HG03103 (cell line): ENCODE data around the gene NPC2.
"Not testable (repeated sequence)": the region's sequence is repeated elsewhere in the genome, so short reads cannot be mapped to it uniquely, and the experiment has no call there.

Source experiments
- ATAC-seq: cut with Tn5 transposase; IDR thresholded peaks from one replicate; pipeline ENCODE4 v1.9.1; 2021; ENCODE audit warnings: low read depth; ENCODE audit not compliant: unreplicated experiment

NPC2 gene

DNA sequence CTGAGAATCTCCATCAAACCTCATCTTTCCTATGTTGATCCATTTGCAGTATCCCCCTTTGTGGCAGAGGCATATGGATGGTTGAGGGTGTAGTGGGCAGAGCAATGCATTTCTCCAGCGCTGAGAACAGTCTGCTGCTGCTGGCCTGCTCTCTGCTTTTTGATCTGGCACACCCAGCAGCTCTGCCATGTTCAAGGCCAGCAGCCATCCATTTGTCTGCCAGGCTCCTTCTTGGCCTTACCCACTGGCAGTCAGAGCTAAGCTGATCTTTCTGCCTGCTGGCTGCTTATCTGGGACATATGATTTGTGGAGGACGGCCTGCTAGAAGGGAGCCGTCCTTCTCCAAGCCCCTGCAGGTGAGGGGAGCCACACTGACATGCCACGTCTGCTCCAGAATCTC, 17.0 kb downstream of the NPC2 start:
- no peak for ATAC-seq

DNA sequence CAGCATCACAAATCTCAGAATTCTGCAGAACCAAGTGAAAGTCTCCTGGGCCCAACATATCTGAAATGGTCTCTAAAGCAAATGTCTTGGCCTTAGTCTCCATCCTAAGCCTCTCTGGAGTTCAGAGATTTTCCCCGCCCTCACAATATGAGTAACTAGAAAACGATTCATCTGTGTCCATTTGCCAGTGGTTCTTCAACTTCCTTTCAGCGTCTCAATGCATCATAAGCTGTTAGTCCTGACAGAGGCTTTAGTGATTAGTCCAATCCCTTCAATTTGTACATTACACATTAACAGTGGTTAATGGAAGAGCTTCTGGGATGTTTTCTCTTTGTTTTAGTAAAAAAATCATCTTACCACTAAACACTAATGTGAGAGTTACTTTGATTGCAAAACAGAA, 17.4 kb downstream of the NPC2 start:
- ATAC-seq, result no peak

DNA sequence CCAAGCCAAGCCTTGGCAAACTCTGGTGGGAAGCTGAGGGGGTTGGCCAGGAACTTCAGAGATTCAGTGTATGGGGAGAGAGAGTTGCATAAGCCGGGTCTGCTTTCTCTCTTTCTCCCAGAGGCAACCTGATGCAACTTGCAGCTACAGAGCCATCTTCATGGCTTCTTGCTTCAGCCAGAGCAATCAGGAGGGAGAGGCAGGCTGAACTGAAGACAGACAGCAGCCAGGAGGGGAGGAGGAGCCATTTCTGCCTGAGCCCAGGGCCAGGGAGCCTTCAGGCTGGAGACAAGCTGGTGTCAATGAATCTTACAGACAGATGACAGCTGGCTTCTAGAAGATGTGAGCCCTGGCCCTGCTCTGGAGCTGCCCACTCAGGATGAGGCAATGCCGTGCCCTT, 18.7 kb downstream of the NPC2 start:
- no peak for ATAC-seq

DNA sequence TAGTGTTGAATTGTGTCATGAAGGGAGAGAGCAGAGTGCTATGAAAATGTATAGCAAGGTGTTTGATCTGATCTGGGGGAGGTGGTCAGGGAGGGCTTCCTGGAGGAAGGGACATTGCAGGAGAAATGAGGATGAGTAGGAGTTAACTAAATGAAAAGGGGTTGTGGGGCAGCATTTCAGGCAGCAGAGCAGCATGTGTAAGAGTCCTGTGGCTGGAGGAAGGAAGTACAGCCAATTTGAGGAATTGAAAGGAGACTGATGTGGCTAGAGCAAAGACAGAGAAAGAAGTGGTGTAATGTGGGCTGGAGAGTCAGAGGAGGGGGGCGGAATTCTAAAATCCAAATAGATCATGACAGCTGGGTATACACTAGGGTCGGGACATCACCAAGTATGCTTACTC, 20.5 kb downstream of the NPC2 start:
- ATAC-seq, result no peak

DNA sequence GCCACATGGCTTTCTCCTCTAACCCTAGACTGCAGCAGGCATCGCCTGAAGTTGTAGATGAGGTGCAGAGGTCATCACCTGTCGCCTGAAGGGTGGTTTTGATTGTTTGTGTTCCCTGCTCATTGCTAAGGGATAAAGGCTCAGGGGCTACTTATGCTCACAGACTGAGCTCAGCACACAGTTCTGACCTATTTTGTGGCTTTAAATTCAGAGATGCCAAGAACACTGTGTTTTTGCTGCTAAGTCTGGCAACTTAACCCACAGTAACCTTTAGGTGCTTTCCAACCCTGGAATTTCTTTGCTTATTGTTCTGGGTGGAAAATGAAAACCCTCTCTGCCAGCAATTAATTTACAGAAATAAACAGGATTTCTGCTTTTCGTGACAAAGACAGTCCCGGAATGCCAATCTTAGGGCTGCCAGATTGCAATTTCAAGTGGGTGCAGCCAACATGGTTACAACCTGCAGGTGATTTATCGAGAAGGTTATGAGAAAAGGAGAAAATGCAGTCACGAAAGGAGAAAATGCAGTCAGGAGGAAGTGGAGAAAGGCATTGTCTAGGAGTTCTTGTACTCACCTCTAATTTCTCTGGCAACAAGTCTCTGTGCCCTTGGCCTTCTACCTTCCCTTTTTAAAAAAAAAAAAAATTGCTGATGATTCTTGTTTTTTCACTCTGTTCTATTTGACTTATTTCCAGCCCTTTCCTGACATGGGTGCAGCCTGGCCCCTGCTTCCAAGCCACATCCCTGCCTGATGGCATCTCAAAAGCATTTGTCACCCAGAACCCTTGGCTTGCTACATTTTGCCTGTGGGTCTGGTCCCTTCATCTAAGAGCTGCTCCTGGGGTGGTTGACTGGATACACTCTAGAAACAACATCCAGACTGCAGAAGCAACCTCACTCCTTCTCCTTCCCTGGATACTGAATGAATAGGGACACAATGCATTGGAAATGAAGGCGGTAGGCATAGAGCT, 23.3 kb downstream of the NPC2 start:
- no peak for ATAC-seq

DNA sequence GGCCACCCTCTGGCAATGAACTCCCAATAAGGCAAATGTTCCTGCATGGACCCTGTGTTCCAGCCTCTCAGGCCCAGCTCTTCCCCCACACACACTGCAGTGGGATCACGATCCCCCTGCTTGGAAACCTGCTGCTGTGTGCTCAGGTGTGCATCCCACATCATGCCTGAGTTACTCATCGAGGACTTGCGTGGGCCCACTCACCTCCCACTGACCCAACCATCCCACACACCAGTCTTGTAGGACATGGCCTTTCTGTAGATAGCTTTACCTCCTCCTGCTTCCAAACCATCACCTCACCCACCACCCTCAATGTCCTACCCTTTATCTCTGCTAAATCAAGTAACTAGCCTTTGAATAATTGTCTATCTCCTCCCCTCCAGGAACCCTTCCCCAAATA, 24.6 kb downstream of the NPC2 start:
- ATAC-seq, result no peak

DNA sequence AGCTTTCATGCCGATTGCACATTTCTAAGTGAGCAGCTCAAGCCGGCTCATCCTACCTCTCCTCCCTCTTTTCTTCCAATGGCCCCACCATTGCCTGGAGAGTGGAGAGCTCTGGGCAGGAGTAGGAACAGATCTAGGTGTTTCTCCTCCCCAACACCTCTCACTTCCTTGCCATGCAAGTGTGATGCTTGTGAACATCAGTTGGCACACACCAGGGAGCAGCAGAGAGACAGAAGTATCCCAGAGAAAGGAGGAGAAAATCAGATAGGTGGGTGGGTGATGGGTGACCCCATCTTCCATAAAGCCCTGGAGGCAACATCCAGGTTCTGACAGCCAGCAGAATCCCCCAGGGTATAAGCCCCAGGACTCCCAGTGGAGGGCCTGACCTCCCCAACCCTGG, 27.8 kb downstream of the NPC2 start:
- no peak for ATAC-seq

DNA sequence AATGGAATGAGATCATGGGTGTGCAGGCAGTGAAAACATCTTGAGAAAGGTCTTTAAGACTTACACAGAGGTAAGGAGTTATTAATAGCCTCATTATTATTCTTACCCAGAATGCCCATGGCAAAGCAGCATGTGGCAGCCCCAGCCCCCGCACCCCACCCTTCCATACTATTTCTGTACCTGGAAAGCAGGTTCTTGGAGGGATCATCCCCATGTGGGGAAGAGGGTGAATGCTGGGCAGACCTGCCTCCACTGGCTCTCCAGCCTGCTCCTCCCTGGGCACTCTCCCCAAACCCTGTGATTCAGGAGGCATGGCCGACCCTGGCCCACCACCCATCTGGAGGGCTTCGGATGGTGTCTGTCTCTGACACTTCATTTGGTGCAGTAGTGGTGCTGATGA, 28.3 kb downstream of the NPC2 start:
- no peak for ATAC-seq

DNA sequence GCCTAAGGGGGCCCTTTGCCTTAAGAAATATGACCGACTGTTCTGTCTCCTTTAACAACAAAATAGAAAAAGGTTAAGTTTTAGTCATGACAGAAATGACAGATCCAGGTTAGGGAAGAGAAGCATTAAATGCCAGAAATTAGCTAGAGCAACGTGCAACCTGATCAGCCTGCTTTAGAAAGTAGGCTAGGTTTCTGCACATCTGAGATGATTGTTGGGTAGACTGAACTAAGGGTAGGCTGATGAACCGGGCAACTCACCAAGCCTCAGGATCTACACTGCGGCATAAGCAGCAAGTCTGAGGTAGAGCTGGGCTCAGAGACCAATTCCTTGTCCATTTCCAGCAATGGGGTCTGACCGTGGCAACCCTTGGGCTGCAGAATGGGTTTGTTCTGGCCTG, 29.4 kb downstream of the NPC2 start:
- ATAC-seq, result no peak

DNA sequence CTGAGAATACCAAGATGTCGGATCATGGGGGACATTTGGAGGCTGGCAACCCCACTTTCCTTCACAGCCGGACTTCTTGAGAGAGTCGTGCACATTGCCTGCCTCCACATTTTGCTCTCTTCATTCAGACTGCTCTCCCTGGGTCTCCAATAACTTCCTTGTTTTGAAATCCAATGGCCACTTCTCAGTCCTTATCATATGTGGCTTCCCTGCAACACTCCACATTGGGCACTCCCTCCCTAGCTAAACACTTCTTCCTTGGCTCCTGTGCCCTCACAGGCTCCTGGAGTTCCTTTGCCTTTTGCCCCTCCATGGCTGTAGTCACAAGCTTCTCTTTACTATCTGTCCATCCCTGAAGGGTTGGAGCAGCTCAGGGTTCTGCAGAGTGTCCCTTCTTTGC, 30.1 kb downstream of the NPC2 start:
- ATAC-seq, result no peak

DNA sequence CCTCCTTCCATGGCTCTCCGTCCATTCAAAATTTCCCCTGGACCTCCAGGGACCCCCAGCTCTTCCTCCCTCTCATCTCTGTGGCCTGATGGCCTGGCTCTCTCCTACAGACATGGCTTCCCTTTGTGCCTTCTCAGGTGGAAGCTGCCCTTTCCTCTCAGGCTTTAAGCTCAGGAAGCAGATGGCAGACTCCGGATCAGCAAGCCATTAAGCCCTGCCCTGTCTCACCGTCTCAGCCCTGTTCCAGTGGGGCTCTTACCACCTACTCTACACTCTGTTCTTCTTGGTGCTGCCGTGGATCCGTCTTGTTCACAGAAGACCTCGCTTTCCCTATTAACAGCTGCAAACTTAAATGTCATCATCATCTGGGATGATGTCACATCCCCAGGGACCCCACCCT, 33.1 kb downstream of the NPC2 start:
- ATAC-seq, result no peak

DNA sequence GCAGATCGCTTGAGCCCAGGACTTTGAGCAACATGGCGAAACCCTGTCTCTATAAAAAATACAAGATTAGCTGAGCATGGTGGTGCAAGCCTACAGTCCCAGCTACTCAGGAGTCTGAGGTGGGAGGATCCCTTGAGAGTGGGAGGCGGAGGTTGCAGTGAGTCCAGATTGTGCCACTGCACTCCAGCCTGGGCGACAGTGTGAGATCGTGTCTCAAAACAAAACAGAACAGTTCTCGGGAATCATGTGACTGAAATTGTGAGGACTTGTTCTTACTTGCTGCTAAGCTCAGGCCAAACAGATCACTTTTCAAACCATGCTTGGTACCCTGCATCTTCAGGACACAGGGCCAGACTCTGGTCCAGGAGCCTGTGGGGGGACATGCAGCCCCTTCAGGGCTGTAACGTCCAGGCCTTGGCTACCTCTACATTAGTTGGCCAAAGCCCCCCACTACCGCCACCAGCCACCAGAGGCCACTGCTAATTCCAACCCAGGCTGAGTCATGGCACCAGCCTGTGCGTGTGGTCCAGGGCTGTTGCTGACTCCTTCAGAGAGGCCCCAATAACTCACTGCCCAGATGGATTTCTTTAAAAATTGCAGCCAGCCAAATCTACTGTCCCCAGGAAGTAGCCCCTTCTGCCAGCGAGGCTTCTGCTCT, 33.7 kb downstream of the NPC2 start:
- no peak for ATAC-seq

DNA sequence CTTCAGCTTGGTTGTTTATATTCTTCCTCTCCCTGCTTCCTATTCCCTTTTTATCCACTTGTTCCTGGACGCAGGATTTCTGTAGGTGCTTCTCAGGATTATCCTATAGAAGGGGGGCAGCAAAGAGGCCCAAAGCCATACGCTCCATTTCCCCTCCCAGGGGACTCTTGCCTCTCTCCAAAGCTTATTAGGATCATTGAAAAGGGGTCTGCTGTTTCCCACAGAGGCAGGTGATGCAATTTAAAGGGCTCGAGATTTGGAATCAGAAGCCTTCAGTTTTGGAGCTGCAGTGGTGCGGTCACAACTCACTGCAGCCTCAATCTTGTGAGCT, 35.6 kb downstream of the NPC2 start:
- no peak for ATAC-seq

DNA sequence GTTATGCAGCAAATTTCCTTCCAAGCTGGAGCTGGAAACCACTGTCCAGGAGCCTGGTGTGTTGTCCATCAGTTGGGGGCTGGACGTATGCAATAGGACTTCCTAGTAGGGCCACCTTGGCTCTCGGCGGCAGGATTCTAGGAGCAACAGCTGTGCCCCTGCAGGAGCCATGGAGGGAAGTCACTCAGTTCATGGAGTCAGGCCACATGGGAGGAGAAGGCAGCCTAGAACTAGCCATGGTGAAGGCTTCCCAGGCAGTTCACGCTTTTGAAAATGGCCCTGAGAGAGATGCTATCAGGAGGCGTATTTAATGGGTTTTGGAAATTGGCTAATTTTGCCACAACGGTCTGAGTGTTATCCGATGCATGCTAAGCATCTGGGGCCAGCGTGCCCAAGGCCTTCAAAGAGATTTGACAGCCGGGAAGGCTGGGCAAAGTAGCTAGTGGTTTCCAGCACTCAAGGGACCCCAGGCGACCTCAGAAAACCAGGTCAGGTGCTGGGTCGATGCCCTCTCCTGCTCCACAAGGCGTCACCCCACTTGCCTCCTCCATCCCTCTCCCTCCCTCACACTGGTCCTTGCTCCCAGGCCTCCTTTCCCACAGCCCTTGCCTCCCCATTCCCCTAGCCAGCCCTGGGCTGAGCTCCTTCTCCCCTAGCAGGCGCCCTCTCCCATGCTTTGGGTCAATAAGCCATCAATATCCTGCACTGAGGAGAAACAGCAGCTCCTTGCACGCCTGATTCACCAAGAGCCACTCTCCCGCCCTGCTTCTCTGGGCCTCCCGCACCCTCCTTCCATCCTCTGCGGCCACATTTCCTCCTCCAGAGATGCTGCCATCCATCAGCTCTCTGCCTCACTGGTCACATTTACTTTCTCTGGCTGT, 36.2 kb downstream of the NPC2 start:
- ATAC-seq, result no peak

DNA sequence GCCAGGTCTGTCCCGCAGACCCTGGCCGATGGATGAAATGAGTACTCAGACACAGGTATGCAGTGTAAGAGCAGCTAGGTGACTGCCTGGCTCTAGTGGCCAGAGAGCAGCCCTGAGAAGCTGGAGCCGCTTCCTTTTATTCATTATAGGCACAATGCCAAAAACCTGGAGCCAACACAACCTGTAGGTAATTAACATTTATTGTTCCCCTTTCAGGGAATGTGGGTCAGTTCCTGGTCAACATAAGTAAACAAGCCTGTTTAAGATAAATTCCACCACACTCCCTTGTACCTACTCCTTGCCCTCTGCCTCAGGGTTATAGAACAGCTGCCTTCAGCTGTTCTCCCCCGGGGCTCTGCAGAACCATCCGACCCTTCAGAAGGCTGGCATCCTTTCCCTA, 38.7 kb downstream of the NPC2 start:
- not testable (repeated sequence) for ATAC-seq

DNA sequence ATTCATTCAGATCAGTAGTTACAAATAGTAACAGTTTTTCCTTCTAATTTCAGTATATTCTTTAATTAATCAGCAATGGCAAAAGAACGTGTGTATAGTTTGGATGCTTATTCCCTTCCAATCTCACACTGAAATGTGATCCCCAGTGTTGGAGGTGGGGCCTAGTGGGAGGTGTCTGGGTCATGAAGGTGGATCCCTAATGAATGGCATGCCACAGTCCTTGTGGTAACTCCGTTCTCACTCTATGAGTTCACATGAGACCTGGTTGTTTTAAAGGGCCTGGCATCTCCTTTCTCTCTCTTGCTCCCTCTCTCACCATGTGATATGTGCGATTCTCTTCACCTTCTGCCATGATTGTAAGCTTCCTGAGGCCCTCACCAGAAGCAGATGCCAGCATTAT, 48.2 kb downstream of the NPC2 start:
- no peak for ATAC-seq

DNA sequence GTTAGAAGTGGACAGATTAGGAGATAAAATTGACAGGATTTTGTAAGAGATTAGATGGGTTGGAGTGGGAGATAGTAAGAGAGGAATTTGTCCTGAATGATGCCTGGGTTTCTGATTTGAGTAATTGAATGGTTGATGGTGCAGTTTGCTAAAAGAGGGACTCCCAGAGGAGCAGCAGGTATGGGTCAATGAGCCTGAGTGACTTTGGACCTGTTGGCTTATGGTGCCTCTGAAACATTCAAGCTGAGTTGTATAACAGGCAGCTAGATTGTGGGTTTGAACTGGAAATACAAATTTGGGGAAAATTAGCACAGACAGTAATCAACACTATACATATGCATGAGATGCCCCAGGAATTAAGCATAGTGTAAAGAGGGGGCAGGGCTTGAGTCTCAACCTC, 50.3 kb downstream of the NPC2 start:
- no peak for ATAC-seq

DNA sequence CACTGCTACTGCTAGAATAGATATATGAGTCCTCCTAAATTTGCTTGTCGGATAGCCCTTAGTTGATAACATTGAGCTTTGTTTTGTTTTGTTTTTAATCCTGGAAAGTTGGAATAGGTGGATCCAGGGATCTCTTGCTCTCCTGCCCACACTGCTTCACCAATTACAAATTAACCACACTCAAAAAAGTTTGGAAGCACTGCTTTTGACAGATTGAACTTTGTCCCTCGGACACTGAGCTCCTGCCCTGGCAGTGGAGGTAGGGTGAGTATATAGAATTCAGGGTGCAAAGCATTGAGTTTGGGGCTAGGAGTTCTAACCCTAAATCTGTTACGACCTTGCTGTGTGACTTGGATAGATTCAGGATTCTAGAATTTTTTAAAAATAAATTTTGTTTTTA, 52.0 kb downstream of the NPC2 start:
- ATAC-seq, result no peak

DNA sequence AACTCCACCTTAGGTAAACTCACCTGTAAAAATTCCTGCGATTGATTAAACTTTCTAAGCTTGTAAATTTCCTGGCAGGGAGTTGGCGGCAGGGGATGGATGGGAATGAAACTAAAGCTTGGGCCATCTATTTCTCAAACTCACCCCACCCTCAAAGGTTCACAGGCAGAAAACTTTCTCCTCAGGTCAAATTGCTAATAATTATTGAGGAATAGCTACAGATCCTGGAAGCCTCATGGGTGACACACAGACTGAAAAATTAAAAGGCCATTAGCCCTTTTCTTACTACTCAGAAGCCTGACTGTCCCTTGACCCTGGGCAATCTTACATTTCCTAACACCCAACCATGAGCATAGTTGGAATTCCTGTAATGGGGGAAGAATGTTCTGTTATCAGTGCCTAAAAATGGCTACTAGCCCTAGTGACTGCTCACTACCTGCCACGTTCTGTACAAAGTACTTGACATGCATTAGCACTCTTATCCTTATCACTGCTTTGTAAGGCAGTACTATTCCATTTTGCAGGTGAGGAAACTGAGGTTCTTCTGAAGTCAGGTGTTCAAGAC, 54.7 kb downstream of the NPC2 start:
- ATAC-seq, result no peak

DNA sequence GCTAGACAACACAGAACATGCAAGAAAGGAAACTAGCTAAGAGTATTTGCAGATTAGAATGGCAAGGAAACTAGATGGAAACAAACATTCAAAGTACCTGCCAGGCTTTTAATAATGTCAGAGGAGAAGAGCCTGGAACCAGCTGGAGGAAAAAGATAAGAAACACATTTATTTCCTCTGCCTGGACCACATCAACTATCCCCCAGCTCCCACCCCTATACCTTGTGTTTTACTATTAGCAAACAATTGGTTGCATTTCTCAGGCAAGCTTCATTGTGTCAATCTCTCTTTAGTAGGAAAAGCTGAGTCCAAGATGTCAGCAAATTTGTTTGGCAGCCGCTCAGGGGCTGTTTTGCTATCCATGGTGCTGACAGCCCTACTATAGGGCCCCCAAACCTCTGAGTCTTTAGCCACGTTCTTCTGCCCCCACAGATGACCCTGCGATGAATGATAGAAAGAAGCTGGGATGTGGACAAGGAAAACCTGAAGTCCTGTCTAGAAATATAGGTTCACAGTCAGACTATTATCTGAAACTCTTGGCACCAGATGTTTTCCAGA, 55.5 kb downstream of the NPC2 start:
- no peak for ATAC-seq

DNA sequence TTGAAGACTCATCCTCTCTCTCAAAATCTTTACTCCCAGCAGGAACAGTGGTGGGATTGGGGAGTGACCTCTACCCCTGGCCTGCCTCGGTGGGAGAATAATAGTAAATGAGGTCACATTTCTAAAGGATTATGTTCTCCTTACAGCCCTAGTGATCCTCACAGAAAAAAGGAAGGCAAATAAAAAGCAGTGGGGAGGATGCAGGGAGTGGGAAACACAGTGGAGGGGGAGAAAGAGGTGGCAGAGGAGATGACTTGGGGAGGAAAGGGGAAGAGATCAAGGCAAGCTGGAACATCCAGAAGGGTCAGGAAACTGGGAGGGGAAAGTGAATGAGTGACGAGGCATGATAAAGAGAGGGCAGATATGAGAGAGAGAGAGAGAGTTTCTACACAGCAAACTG, 58.8 kb downstream of the NPC2 start:
- no peak for ATAC-seq
